Measurements from ENCODE around the gene COL2A1. TPM values are rescaled to one million over a fixed set of nuclear protein-coding genes. Genes with fewer than 3 reads are reported as not detected.

COL2A1 gene
- total RNA-seq, 2 donors from 2014 or later, result 12.4 to 21.0 TPM

- H3K9ac ChIP-seq (ENCODE audit: extremely low read depth, low read length, poor library complexity, severe bottlenecking), result no peak overlapping the region
- WGBS, 2 experiments (ENCODE audit: insufficient coverage in 1 of 2, insufficient read length in 1 of 2), result 3 to 11% methylated on average over 4 to 5 of the region's 5 CpGs
- Mint-ChIP-seq H3K9me3 (no peaks in the 10 kb centered on the region), H3K36me3 (ENCODE audit: low read depth) (no peaks in the 10 kb centered on the region), H3K27ac (peak overlapping the region; percentile 19), H3K27me3 (ENCODE audit: insufficient read depth) (peaks cover 100% of the 10 kb centered on the region), H3K4me3 (peak overlapping the region; percentile 15), H3K4me1 (peaks cover 27% of the 10 kb centered on the region)
- H3K4me3 ChIP-seq (ENCODE audit: low read length), result peak overlapping the region; percentile 32
- TF ChIP-seq, protein P1, sequence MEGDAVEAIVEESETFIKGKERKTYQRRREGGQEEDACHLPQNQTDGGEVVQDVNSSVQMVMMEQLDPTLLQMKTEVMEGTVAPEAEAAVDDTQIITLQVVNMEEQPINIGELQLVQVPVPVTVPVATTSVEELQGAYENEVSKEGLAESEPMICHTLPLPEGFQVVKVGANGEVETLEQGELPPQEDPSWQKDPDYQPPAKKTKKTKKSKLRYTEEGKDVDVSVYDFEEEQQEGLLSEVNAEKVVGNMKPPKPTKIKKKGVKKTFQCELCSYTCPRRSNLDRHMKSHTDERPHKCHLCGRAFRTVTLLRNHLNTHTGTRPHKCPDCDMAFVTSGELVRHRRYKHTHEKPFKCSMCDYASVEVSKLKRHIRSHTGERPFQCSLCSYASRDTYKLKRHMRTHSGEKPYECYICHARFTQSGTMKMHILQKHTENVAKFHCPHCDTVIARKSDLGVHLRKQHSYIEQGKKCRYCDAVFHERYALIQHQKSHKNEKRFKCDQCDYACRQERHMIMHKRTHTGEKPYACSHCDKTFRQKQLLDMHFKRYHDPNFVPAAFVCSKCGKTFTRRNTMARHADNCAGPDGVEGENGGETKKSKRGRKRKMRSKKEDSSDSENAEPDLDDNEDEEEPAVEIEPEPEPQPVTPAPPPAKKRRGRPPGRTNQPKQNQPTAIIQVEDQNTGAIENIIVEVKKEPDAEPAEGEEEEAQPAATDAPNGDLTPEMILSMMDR (conservative IDR thresholded peaks at IDR 0.05), result peak; percentile 34
- DNase-seq, result peak; percentile 97
- no peak overlapping the region for H3K27ac ChIP-seq (ENCODE audit: low read depth, low read length)
- peaks cover 11% of the 10 kb centered on the region for H3K4me1 ChIP-seq (ENCODE audit: control insufficient read depth, insufficient read depth, low read length)
- H3K36me3 ChIP-seq (ENCODE audit: control insufficient read depth, insufficient read depth, low read length), result no peaks in the 10 kb centered on the region
- H3K9me3 ChIP-seq (ENCODE audit: control insufficient read depth, low read length), result no peaks in the 10 kb centered on the region
- H3K27me3 ChIP-seq (ENCODE audit: control insufficient read depth, insufficient read depth, low read length, poor library complexity, severe bottlenecking), result peaks cover 75% of the 10 kb centered on the region
Measured at GRCh38 chr12:48021485-48022179, 17.4 kb upstream of the COL2A1 start.

DNA sequence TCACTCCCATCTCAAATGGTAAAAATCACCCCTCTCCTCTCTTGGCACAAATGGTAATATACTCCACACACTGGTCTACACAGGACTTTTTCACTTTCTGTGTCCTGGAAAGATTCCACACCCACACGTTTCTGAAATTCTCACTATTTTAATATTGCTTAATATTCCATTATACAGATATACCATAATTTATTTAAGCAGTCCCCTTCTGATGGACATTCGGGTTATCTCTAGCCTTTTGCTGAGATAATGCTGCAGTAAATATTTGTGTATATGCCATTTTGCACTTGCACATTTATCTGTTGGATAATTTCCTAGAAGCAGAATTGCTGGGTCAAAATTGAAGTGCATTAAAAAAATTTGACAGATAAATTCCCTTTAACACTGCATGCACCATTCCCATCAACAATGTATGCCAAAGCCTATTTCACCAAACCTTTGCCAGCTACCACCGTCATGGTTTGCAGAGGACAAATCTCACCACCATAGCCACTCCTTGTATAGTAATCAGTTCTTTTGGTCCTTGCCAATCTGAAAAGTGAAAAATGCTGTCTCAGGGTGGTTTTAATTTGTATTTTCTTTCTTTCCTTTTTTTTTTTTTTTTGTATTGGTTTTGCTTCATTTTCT is 15.5 kb upstream of the COL2A1 start:
- no peak overlapping the region for H3K27ac Mint-ChIP-seq
- H3K9me3 Mint-ChIP-seq, result no peaks in the 10 kb centered on the region
- peaks cover 23% of the 10 kb centered on the region for H3K4me1 Mint-ChIP-seq
- H3K4me1 ChIP-seq (ENCODE audit: control insufficient read depth, insufficient read depth, low read length), result peaks cover 11% of the 10 kb centered on the region
- no peak overlapping the region for H3K9ac ChIP-seq (ENCODE audit: extremely low read depth, low read length, poor library complexity, severe bottlenecking)
- H3K4me3 ChIP-seq (ENCODE audit: low read length), result no peak overlapping the region
- H3K4me3 Mint-ChIP-seq, result no peak overlapping the region
- peaks cover 100% of the 10 kb centered on the region for H3K27me3 Mint-ChIP-seq (ENCODE audit: insufficient read depth)
- no peak overlapping the region for H3K27ac ChIP-seq (ENCODE audit: low read depth, low read length)
- H3K36me3 Mint-ChIP-seq (ENCODE audit: low read depth), result no peaks in the 10 kb centered on the region
- WGBS, 2 experiments (ENCODE audit: insufficient coverage in 1 of 2, insufficient read length in 1 of 2), result 48% methylated on average over 3 of the region's 3 CpGs; no CpG with 5 or more reads in 1 of the 2 experiments
- no peak for DNase-seq
- TF ChIP-seq, protein P1 (conservative IDR thresholded peaks at IDR 0.05), result no peak
- H3K27me3 ChIP-seq (ENCODE audit: control insufficient read depth, insufficient read depth, low read length, poor library complexity, severe bottlenecking), result peaks cover 75% of the 10 kb centered on the region
- no peaks in the 10 kb centered on the region for H3K36me3 ChIP-seq (ENCODE audit: control insufficient read depth, insufficient read depth, low read length)
- H3K9me3 ChIP-seq (ENCODE audit: control insufficient read depth, low read length), result no peaks in the 10 kb centered on the region

DNA sequence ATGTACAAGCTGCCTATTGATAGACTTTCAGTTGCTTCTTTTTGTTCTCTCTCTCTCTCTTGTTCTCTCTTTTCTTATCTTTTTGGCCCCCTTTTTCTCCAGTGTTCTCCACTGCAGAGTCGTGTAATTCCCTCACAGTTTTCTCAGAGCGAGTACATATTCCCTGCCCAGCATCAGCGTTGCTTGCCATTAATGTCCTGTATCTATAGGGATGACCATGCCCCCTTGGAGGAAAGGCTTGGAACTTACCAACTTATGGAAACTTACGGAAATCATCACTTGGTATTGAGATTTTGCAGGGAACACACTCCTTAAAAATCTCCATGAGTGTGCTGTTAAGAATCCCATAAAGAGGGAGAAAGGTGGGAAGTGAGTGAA is 14.3 kb upstream of the COL2A1 start:
- no peak overlapping the region for H3K9ac ChIP-seq (ENCODE audit: extremely low read depth, low read length, poor library complexity, severe bottlenecking)
- no peaks in the 10 kb centered on the region for H3K36me3 Mint-ChIP-seq (ENCODE audit: low read depth)
- DNase-seq, result no peak
- peaks cover 21% of the 10 kb centered on the region for H3K4me1 Mint-ChIP-seq
- H3K36me3 ChIP-seq (ENCODE audit: control insufficient read depth, insufficient read depth, low read length), result no peaks in the 10 kb centered on the region
- peaks cover 100% of the 10 kb centered on the region for H3K27me3 Mint-ChIP-seq (ENCODE audit: insufficient read depth)
- H3K9me3 Mint-ChIP-seq, result no peaks in the 10 kb centered on the region
- no peak overlapping the region for H3K27ac Mint-ChIP-seq
- no peak overlapping the region for H3K27ac ChIP-seq (ENCODE audit: low read depth, low read length)
- TF ChIP-seq, protein P1 (conservative IDR thresholded peaks at IDR 0.05), result no peak
- no peak overlapping the region for H3K4me3 ChIP-seq (ENCODE audit: low read length)
- H3K4me1 ChIP-seq (ENCODE audit: control insufficient read depth, insufficient read depth, low read length), result peaks cover 11% of the 10 kb centered on the region
- no peak overlapping the region for H3K4me3 Mint-ChIP-seq
- H3K9me3 ChIP-seq (ENCODE audit: control insufficient read depth, low read length), result no peaks in the 10 kb centered on the region
- WGBS, 2 experiments (ENCODE audit: insufficient coverage in 1 of 2, insufficient read length in 1 of 2), result 57 to 63% methylated on average over 4 of the region's 4 CpGs
- peaks cover 77% of the 10 kb centered on the region for H3K27me3 ChIP-seq (ENCODE audit: control insufficient read depth, insufficient read depth, low read length, poor library complexity, severe bottlenecking)

Measured in endodermal cell (in vitro differentiated cells).